Fibroblast of the aortic adventitia (primary cell): Measurements from ENCODE around the gene GET4. TPM values are rescaled to one million over a fixed set of nuclear protein-coding genes. Genes with fewer than 3 reads are reported as not detected.

Experiments used
- DNase-seq: peaks from one replicate; pipeline ENCODE4 v3.0.0-alpha.2; 2010; ENCODE audit warnings: low read depth
- H3K4me3 ChIP-seq: 2 replicates; pipeline ENCODE4 v1.5.1; 2011; ENCODE audit warnings: low read depth, mild to moderate bottlenecking, control low read depth, low read length, moderate library complexity
- CTCF ChIP-seq: IDR thresholded peaks from 2 replicates; pipeline ENCODE4 v1.5.1; 2011; ENCODE audit warnings: mild to moderate bottlenecking, low read length, control low read depth, inconsistent platforms; ENCODE audit not compliant: insufficient read depth
- total RNA-seq: library from RNA; depleted of rRNA; stranded (reverse); fragments of >200 nt; gene quantifications from 2 replicates; pipeline ENCODE4 v1.2.3, GENCODE V29; 2012; ENCODE audit warnings: low replicate concordance

The GET4 gene
- total RNA-seq, 1 donor: 14.2 TPM

- no peak for TF ChIP-seq CTCF
- DNase-seq: no peak
- no peak overlapping the region for H3K4me3 ChIP-seq
Observed at GRCh38 chr7:915291-916218, 39.2 kb downstream of the GET4 start.

GRCh38 chr7:916291-916941, 40.1 kb downstream of the GET4 start:
- H3K4me3 ChIP-seq: no peak overlapping the region
- no peak for TF ChIP-seq CTCF
- no peak for DNase-seq

GRCh38 chr7:917255-918117, 41.1 kb downstream of the GET4 start:
- DNase-seq: no peak
- no peak overlapping the region for H3K4me3 ChIP-seq
- no peak for TF ChIP-seq CTCF

DNA sequence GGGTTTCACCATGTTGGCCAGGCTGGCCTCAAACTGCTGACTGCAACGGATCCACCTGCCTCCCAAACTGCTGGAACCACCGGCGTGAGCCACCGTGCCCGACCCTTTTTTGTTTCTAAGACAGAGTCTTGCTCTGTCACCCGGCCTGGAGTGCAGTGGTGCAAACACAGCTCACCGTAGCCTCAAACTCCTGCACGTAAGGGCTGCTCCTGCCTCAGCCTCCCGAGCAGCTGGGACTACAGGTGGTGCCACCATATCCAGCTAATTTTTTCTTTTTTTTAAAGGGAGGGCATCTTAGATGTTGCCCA, 41.7 kb downstream of the GET4 start:
- no peak for TF ChIP-seq CTCF
- no peak for DNase-seq
- no peak overlapping the region for H3K4me3 ChIP-seq

DNA sequence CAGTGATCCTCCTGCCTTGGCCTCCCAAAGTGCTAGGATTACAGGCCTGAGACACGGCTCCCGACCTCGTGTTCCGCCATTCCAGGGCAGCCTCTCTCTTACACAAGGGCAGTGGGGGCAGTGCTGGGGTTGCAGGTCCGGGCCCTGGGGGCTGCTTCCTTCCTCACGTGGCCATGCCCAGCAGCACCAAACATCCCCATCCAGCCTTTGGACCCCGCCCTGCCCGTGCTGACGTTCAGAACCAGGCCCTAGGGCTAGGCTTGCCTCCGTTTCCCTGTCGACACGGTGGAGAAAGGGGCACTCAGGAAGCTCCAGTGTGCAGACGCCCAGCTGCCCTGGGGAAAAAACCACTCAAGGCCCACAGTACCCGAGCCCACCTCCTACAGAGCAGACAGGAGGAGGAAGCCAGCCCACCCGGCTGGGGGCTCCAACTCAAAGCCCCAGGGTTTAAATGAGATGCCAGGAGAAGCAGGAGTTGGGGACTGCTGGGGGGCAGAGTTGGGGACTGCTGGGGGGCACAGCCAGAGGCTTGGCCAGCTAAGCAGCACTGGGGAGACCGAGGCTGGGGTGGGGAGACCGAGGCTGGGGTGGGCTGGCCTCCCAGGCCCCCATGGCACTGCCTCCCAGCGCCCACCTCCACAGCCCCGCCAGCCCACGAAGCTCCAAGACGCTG, 42.2 kb downstream of the GET4 start:
- DNase-seq: no peak
- no peak overlapping the region for H3K4me3 ChIP-seq
- TF ChIP-seq CTCF: no peak

DNA sequence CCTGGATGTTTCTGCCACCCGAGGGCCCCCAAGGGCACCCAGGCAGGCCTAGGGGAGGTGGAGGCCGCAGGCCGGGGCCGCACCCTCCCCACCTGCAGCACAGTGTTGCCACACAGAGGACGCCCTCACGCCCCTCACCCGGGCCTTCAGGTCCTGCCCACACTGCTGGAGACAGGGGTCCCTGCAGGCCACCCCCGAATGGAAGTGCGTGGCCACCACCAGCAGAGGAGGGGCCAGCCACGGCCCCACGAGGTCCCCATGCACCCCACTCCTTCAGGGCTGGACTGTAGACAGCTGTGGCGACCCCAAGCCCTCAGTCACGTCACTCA, 42.7 kb downstream of the GET4 start:
- DNase-seq: no peak
- no peak overlapping the region for H3K4me3 ChIP-seq
- TF ChIP-seq CTCF: no peak
